H1 (cell line): ENCODE measurements around the gene KLHL18. TPM values are rescaled to one million over a fixed set of nuclear protein-coding genes. Genes with fewer than 3 reads are reported as not detected.

Source experiments
- KDM5A ChIP-seq: fragments of 200-600 bp; IDR thresholded peaks from 2 replicates; pipeline ENCODE4 v1.7.1; 2012; ENCODE audit warnings: mild to moderate bottlenecking, low read length, inconsistent platforms, mixed read lengths
- polyA plus RNA-seq, 7 experiments: library from polyadenylated mRNA; depleted of rRNA in 3 of 7; stranded (reverse) in 5 of 7; unstranded in 2 of 7; fragments of >200 nt in 5 of 7; fragments of 200-250 nt in 2 of 7; gene quantifications; 1 replicate in 5 of 7; 2 replicates in 1 of 7; 4 replicates in 1 of 7; pipeline versions ENCODE4 v1.2.1 to v1.2.3, GENCODE V29; 2011 to 2013; ENCODE audit warnings: missing spikeins in 2 of 7, mixed read lengths in 2 of 7
- total RNA-seq: library from RNA; stranded (reverse); fragmentation: NEBNext Ultra II Directional; extraction: Animal tissue kit (Norgen Biotek cat#: 25700); gene quantifications from 2 replicates; pipeline ENCODE4 v1.2.1, GENCODE V29; 2021

Gene KLHL18
- total and polyA plus RNA-seq, 2 of the 8 experiments (the other 6 are each of a cell fraction or from before 2014, with no cell fraction given) = 19.9 to 31.7 TPM

GRCh38 chr3:47314056-47314764 is 31.5 kb downstream of the KLHL18 start (continued):
- no peak for TF ChIP-seq KDM5A
